OCI-LY7 (cell line): ENCODE measurements around the gene MDFIC. TPM values are rescaled to one million over a fixed set of nuclear protein-coding genes. Genes with fewer than 3 reads are reported as not detected.

Experiments
- BruUV-seq: library from RNA; stranded (reverse); fragments of 400-500 nt; replicated peaks from 2 replicates; lab custom pipeline; 2021; lab: Mats Ljungman, UMichigan
- CTCF ChIA-PET: fragments of 300-600 bp; sonication (Branson Sonifier 250); formaldehyde crosslinking; loops from one replicate; lab custom pipeline; 2022; ENCODE audit warnings: antibody characterized with exemption; ENCODE audit not compliant: unreplicated experiment; lab: Charles Lee
- POLR2A ChIA-PET: fragments of 300-600 bp; sonication (Branson Sonifier 250); formaldehyde crosslinking; loops from one replicate; lab custom pipeline; 2022; ENCODE audit warnings: antibody characterized with exemption; lab: Charles Lee
- DNase-seq: peaks from one replicate; pipeline ENCODE4 v3.0.0-alpha.2; 2015; ENCODE audit warnings: low spot score
- H2AFZ ChIP-seq: fragments of 200-600 bp; sonication (generic), shearing (Covaris generic); 2 replicates; pipeline ENCODE4 v1.6.1; 2014; ENCODE audit warnings: mild to moderate bottlenecking, antibody characterized with exemption, low read length, moderate library complexity
- H3K27ac ChIP-seq: fragments of 200-600 bp; sonication (generic); 2 replicates; pipeline ENCODE4 v1.5.1; 2014; ENCODE audit warnings: mixed run types, low read depth, mild to moderate bottlenecking, moderate library complexity, low read length, inconsistent platforms; ENCODE audit not compliant: poor library complexity, severe bottlenecking
- H3K36me3 ChIP-seq: fragments of 200-600 bp; sonication (generic); 2 replicates; pipeline ENCODE4 v1.6.1; 2014; ENCODE audit warnings: mild to moderate bottlenecking, antibody characterized with exemption, low read length, moderate library complexity, mixed read lengths; ENCODE audit not compliant: insufficient read depth
- H3K4me1 ChIP-seq: fragments of 200-600 bp; sonication (generic); 2 replicates; pipeline ENCODE4 v1.5.1; 2014; ENCODE audit warnings: mild to moderate bottlenecking, low read length; ENCODE audit not compliant: insufficient read depth, poor library complexity, severe bottlenecking
- H3K4me2 ChIP-seq: fragments of 200-600 bp; sonication (generic); 2 replicates; pipeline ENCODE4 v1.6.1; 2014; ENCODE audit warnings: mild to moderate bottlenecking, low read length
- H3K4me3 ChIP-seq: fragments of 200-600 bp; sonication (generic); 2 replicates; pipeline ENCODE4 v1.5.1; 2014; ENCODE audit warnings: mild to moderate bottlenecking, low read depth, low read length; ENCODE audit not compliant: poor library complexity, severe bottlenecking
- H3K79me2 ChIP-seq: fragments of 200-600 bp; sonication (generic); 2 replicates; pipeline ENCODE4 v1.6.1; 2016; ENCODE audit warnings: low read depth, mild to moderate bottlenecking, low read length, moderate library complexity, mixed read lengths; ENCODE audit not compliant: insufficient read depth
- H3K9me2 ChIP-seq: fragments of 200-600 bp; sonication (generic); 2 replicates; pipeline ENCODE4 v1.6.1; 2016; ENCODE audit warnings: mild to moderate bottlenecking, low read length, mixed read lengths; ENCODE audit not compliant: insufficient read depth
- H3K9me3 ChIP-seq: fragments of 200-600 bp; sonication (generic); 2 replicates; pipeline ENCODE4 v1.6.1; 2014; ENCODE audit warnings: mild to moderate bottlenecking, mixed run types, low read length, mixed read lengths
- H4K20me1 ChIP-seq: fragments of 200-600 bp; sonication (generic); 2 replicates; pipeline ENCODE4 v1.6.1; 2014; ENCODE audit warnings: mild to moderate bottlenecking, antibody characterized with exemption, low read length, moderate library complexity, mixed read lengths; ENCODE audit not compliant: insufficient read depth
- CTCF ChIP-seq: fragments of 200-600 bp; sonication (generic); conservative IDR thresholded peaks from 2 replicates; pipeline ENCODE4 v1.5.1; 2014; ENCODE audit warnings: mild to moderate bottlenecking, antibody characterized with exemption, low read length, moderate library complexity, mixed read lengths
- EZH2phosphoT487 ChIP-seq: fragments of 200-600 bp; sonication (generic); IDR thresholded peaks from 2 replicates; pipeline ENCODE4 v1.6.1; 2018; ENCODE audit warnings: low read depth, borderline replicate concordance, mild to moderate bottlenecking, mixed run types, antibody characterized with exemption, low read length, moderate library complexity, mixed read lengths
- intact Hi-C: fragments of 100-400 bp; cut with micrococcal nuclease; formaldehyde crosslinking; loops from one replicate; pipeline ENCODE4 v1.10.0; 2022; ENCODE audit not compliant: unreplicated experiment
- total RNA-seq, 2 experiments: library from RNA; depleted of rRNA in 1 of 2; stranded (reverse); fragments of >200 nt in 1 of 2; shearing (Covaris generic) in 1 of 2; gene quantifications; 2 replicates each; pipeline ENCODE4 v1.2.3, GENCODE V29; 2014 to 2022

Gene MDFIC
- total RNA-seq, 2 experiments from 2014 or later, result not detected

- Histone ChIP-seq H3K36me3 (no peaks in the 10 kb centered on the region), H3K4me2 (no peak overlapping the region), H3K4me1 (no peaks in the 10 kb centered on the region), H3K4me3 (no peak overlapping the region), H3K79me2 (no peaks in the 10 kb centered on the region), H2AFZ (no peak overlapping the region), H4K20me1 (no peaks in the 10 kb centered on the region), H3K9me3 (no peaks in the 10 kb centered on the region), H3K27ac (no peak overlapping the region), H3K9me2 (no peaks in the 10 kb centered on the region)
- ChIA-PET CTCF (no interaction called here), POLR2A (no interaction called here)
- intact Hi-C loops, result no loop called here
- no peak for DNase-seq
- TF ChIP-seq CTCF (no peak), EZH2phosphoT487 (no peak)
- BruUV-seq, result no TSS peak
Observed at GRCh38 chr7:115014794-115015193, 92.9 kb downstream of the MDFIC start.

GRCh38 chr7:115015619-115016018 lies 93.7 kb downstream of the MDFIC start:
- no peaks in the 10 kb centered on the region for H3K79me2 ChIP-seq
- H3K27ac ChIP-seq, result no peak overlapping the region
- DNase-seq, result no peak
- H4K20me1 ChIP-seq, result no peaks in the 10 kb centered on the region
- H3K4me3 ChIP-seq, result no peak overlapping the region
- ChIA-PET CTCF (no interaction called here), POLR2A (no interaction called here)
- no peak overlapping the region for H2AFZ ChIP-seq
- H3K4me2 ChIP-seq, result no peak overlapping the region
- intact Hi-C loops, result no loop called here
- BruUV-seq, result no TSS peak
- H3K9me3 ChIP-seq, result no peaks in the 10 kb centered on the region
- TF ChIP-seq EZH2phosphoT487, result no peak
- no peak for TF ChIP-seq CTCF
- no peaks in the 10 kb centered on the region for H3K9me2 ChIP-seq
- no peaks in the 10 kb centered on the region for H3K36me3 ChIP-seq
- H3K4me1 ChIP-seq, result no peaks in the 10 kb centered on the region

GRCh38 chr7:115019882-115020605 lies 98.2 kb downstream of the MDFIC start:
- POLR2A ChIA-PET, result interaction anchor here (0.6 kb wide), 1 partner anchor 1009 kb away, joined by 3 read pairs; no protein-coding TSS in a partner anchor
- intact Hi-C loops, result no loop called here
- H3K4me2 ChIP-seq, result no peak overlapping the region

More at GRCh38 chr7:115019882-115020605, 98.2 kb downstream of the MDFIC start:
- Histone ChIP-seq H3K9me3 (no peaks in the 10 kb centered on the region), H3K27ac (no peak overlapping the region), H3K36me3 (no peaks in the 10 kb centered on the region), H3K4me3 (no peak overlapping the region), H3K4me1 (no peaks in the 10 kb centered on the region), H4K20me1 (no peaks in the 10 kb centered on the region), H2AFZ (no peak overlapping the region), H3K79me2 (no peaks in the 10 kb centered on the region), H3K9me2 (no peaks in the 10 kb centered on the region)
- no peak for DNase-seq
- CTCF ChIA-PET, result no interaction called here
- no TSS peak for BruUV-seq
- TF ChIP-seq EZH2phosphoT487, result no peak
